IPS-18c (cell line): Measurements from ENCODE around the gene CACTIN.
"Not testable (repeated sequence)": the region's sequence is repeated elsewhere in the genome, so short reads cannot be mapped to it uniquely, and the experiment has no call there.

Experiments used
- H3K4me3 ChIP-seq: 2 replicates; pipeline ENCODE4 v1.7.0; 2013; ENCODE audit warnings: low read depth, mild to moderate bottlenecking, low read length, moderate library complexity; ENCODE audit not compliant: insufficient read depth
- H3K9me3 ChIP-seq: one replicate; pipeline ENCODE4 v1.6.1; 2013; ENCODE audit warnings: mild to moderate bottlenecking, low read length, moderate library complexity; ENCODE audit not compliant: control insufficient read depth, insufficient read depth

Gene CACTIN

DNA sequence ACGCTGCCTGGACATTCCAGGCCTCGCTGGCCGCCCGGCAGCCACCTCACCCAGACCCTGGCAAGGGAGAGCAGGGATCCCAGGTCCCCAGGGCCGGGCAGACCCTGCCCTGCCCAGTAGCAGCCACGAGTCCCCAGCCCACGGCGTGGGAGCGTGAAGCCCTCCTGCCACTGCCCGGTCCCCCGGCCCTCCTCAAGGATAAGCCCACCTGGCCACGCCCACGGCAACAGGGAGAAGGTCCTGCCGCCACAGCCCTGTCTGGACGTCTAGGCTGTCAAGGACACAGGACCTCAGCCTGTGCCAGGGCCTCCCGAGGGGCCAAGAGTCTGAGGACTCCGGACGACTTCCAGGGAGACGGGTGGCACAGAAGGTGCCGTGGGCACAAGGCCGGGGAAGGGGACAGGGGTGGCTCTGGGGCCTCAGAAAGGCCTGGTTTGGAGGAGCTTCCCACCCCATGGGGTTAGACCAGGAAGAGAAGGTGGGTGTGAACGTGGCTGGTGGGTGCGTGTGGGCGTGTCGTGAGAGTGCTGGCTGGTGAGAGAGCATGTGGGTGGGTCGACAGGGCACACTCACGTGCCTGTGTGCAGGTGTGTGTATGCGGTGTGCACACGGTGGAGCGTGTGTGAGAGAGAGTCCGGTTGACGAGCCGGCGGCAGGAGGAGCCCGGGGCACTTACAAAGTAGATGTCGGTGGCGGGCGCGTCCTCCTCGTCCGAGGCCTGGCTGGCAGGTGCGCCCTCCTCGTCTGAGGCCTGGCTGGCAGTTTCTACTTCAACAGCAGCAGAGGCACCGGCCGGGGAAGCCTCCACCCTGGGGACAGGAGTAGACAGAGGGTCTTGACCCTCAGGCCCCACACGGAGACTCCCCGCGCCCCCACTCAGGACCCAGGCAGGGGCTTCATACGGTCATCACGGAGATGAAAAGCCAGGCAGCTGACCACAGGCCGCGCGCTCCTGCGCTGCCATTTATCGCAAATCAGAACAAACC is 11.9 kb upstream of the CACTIN start:
- Histone ChIP-seq H3K4me3 (no peak overlapping the region), H3K9me3 (no peaks in the 10 kb centered on the region)

DNA sequence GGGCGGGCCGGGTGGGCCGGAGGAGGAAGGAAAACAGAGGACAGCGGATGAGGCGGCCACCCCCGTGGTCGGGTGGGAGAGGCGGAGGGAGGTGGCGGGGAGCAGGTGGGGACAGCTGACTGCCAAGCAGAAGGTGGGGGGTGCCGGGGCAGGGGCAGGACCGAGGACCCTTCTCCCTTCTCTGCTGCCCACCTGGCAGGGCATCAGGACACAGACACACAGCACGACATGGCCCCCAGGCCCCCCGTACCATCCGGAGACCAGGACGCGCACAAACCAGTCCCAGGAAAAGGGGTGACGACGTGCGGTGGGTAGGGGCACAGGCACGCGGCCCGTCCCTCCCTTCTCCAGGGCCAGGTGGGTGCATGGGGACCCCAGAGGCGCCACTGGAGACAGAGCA is 11.0 kb upstream of the CACTIN start:
- Histone ChIP-seq H3K9me3 (no peaks in the 10 kb centered on the region), H3K4me3 (no peak overlapping the region)

DNA sequence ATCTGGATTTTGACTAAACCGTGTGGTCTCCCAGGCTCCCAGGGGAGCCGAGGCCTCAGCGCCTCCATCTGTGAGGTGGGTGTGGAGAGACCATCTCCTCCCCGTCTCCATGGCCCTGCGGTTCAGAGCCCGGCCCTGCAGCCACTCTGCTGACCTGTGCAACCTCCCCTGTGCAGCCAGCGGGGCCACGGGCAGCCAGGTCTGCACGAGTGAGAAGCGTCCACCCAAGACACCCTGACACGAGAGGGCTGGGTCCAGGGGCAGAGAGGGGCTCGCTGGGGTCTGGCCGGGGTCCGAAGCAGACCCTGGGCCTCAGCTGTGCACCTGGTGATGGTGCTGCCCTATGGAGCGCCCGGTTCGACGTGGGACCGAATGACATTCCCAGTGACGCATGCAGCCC is 10.4 kb upstream of the CACTIN start:
- Histone ChIP-seq H3K4me3 (no peak overlapping the region), H3K9me3 (no peaks in the 10 kb centered on the region)

DNA sequence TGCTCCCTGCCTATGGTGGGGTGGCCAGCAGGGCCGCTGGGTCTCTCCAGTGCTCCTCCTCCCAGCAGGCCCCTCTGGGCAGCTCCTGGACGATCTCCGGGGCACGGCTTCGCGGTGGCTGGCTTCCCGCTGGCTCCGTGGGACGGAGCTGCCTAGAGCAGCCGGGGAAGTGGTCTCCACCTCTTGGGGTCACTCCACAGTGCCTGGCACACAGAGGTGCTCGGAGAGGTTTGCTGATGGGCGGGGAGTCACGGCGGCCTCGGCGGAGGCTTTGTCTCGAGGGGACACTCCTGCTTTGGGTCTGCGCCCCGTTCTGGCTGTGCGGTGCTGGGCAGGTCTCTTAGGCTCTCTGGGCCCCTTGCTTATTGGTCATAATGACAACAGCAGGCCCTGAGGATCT is 9.9 kb upstream of the CACTIN start:
- H3K9me3 ChIP-seq: no peaks in the 10 kb centered on the region
- H3K4me3 ChIP-seq: no peak overlapping the region

DNA sequence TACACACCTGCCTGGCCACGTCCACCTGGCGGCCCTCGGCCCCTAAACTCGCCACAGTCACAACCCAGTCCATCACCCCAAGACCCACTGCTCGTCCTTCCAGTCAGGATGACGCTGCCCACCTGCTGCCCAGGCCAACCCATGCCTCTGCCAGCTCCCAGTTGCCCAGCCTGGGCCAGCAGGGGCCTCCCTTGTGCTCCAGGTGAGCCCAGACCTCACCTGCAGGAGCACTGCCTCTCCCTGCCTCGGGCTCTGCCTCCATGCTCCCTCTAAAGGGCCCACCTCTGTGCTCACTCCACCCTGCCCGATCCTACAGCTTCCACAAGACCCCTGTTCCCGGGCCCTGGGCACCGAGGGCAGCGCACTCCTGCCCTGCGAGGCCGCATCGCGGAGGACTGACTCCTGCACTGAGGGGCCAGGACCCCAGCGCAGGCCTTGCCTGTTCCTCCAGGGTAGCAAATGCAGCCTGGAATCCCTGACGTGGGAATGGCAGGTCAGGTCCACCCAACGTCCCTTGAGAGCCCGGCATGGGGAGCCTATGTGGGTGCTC is 8.0 kb upstream of the CACTIN start:
- H3K9me3 ChIP-seq: no peaks in the 10 kb centered on the region
- H3K4me3 ChIP-seq: no peak overlapping the region

DNA sequence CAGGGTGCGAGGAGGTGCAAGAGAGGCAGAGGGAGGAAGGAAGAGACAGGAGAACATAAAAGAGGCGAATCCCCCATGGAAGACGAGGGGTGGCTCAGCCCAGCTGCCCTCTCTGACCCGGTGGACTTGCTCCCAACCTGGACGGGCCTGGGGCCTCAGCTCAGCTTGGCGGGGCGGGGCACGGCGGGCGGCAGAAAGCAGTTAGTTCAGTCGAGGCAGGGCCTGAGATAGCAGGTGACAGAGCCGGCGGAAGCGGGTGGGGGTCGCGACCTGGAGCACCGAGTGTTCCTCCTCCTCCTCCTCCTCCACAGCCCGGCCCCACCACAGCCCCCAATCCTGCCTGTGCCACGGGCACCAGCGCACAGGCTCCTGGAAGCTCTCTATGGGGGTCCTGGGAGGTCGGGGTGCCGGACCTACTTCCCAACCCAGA is 7.0 kb upstream of the CACTIN start:
- H3K9me3 ChIP-seq: no peaks in the 10 kb centered on the region
- H3K4me3 ChIP-seq: no peak overlapping the region

DNA sequence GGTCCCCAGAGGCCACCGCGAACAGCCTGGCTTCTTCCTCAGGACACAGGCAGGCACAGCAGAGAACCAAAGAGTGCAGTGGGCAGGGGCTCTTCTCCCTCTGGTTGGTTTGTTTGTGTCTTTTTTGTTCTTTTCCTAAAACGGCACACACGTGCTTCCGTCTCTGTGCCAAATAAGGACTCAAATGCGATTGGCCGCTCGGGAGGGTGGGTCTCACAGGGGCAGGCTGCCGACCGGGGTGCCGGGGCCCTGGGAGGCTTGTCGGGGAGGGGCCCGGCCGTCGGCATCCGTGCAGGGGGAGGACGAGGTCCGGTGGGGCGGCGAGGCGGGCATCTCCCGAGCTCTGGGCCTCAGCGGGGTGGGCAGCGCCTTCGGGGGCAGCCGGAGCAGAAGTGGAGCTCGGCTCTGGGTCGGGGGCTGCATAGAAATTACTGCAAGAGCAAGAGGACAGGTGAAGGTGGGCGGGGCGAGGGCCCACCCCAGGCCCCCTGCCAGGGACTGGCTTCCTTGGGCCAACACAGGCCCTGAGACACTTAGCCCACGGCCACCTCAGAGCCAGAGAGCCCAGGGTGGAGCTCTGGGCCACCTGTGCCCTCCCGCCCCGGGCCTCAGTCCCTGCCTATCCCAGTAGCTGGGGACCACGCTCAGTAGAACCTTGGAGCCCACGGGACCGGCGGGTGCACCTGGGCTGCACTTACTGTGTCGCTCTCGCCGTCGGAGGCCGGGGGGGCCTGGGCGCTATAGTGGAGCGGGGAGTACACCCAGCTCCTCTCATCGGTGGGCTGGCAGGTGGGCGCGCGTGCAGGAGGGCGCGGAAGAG is 6.4 kb upstream of the CACTIN start:
- Histone ChIP-seq H3K9me3 (no peaks in the 10 kb centered on the region), H3K4me3 (no peak overlapping the region)

DNA sequence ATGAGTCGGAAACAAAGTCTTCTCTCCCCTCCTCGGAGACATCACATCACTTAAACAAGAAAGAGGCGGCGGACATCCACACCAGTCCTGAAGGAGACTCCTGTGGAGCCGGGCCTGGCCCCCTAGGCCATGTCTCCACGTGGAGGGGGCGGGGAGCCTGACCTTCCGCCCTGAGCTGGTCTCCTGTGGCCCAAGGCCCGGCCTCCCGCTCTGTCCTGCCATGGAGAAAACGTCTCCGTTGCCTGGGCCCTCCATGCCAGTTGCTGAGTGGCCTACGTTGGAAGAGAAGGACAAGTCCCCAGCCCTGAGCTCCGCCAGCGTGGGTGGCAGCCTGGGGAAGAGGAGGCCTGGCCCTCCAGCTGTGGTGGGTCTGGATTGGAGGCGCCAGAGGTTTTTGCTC is 5.5 kb upstream of the CACTIN start:
- H3K9me3 ChIP-seq: no peaks in the 10 kb centered on the region

DNA sequence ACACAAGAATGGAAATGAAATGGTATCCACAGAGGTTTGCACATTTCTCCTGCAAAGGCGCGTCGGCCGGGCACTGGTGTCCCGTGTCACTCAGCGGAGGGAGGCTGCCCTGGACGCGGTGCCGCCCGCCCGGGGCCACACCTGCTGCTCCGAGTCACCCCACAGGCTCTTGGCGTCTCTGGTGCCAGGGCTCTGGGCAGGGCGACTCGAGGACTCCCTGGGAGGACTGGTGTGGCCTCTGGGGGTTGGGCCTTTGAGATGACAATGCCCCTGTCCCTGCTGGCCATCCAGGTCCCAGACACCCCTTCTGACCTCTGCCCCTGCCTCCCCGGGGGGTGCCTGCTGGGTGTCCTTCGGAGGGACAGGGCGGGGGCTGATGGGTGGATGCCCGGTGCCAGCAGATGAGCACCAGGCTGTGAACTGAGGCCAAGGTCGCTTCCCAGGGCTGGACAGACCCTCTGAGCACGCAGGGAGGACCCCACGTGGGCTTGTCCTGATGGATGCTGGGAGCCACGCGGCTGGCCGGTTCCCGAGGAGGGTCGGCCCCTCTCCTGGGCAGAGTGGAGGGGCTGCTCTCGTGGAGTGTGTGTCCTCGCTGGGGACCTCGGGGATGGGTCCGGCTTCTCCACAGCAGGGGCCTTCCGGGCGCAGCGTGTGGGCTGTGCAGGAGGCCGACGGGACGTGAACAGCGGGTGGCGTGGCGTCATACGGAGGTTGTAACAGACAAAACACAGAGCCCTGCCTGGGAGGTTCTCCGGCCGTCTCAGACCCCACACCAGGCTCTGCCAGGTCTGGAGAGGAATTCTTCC is 4.7 kb upstream of the CACTIN start:
- H3K9me3 ChIP-seq: no peaks in the 10 kb centered on the region
- no peak overlapping the region for H3K4me3 ChIP-seq

More for the DNA sequence above, 5.5 kb upstream of the CACTIN start:
- no peak overlapping the region for H3K4me3 ChIP-seq

DNA sequence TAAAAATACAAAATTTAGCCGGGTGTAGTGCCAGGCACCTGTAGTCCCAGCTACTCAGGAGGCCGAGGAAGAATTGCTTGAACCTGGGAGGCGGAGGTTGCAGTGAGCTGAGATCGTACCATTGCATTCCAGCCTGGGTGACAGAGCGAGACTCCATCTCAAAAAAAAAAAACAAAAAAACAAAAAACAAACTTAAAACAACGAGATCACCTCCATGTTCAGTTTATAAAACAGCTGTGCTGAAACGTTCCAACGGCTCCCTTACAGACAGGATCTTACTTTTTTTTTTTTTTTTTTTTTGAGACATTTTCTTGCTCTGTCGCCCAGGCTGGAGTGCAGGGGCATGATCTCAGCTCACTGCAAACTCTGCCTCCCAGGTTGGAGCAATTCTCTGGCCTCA is 2.2 kb upstream of the CACTIN start:
- H3K4me3 ChIP-seq, H3K9me3 ChIP-seq: not testable (repeated sequence)

DNA sequence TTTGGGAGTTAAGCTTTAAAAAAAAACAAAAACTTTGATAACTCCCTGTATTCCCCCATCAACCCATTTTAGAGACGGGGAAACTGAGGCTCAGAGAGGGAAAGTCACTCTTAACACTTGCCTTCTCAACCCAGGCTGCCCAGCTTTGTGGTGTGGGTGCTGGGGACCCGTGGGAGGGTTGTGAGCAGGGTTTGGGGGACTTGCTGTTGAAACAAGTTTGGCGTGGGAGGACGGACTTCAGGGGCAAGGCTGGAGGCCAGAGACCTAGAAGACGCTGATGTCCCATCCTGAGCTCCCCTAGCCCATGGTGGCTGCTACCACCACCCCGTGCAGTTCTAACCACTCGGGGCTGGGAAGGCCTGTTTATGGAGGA is 747 bp upstream of the CACTIN start:
- Histone ChIP-seq H3K4me3 (no peak overlapping the region), H3K9me3 (peaks cover 2% of the 10 kb centered on the region)

DNA sequence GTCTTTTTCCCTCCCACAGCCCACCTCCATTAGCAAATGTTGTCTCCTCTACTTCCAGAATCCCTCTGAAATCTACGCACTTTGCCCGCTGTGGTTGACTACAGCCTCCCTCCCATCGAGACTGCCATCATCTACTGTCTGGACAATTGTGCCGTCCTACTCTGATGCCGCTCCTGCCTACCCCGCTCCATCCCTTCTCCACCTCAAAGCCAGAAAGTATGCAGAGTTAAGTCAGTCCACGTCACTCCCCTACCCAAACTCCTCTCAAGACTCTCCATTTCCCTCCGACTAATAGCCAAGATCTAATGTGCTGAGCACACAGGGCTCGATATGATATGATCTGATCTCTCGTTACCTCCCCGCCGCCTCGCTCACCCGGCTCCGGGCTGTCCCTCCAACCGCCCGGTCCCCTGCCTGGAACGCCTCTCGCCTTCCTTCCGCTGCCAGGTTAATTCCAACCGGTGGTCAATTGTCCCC is 556 bp downstream of the CACTIN start:
- peaks cover 2% of the 10 kb centered on the region for H3K9me3 ChIP-seq
- peak overlapping the region; percentile 94 for H3K4me3 ChIP-seq

DNA sequence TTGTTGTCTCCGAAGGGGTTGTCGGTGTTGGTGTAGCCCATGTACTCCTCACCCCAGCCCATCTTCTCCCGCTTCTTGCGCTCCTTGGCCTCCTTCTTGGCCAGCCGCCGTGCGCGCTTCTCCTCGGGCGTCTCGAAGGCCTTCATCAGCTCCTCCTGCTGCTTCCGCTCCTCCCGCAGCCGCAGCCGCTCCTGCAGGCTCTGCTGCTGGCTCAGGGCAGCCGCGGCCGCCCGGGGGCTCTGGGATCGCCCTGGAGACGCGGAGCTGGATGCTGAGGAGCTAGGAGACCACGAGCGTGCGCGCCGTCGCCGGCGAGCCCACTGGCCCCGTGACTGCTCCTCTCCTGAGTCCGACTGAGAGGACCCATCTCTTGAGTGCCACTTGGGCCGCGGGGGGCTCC is 2.9 kb downstream of the CACTIN start:
- Histone ChIP-seq H3K9me3 (peaks cover 2% of the 10 kb centered on the region), H3K4me3 (no peak overlapping the region)

DNA sequence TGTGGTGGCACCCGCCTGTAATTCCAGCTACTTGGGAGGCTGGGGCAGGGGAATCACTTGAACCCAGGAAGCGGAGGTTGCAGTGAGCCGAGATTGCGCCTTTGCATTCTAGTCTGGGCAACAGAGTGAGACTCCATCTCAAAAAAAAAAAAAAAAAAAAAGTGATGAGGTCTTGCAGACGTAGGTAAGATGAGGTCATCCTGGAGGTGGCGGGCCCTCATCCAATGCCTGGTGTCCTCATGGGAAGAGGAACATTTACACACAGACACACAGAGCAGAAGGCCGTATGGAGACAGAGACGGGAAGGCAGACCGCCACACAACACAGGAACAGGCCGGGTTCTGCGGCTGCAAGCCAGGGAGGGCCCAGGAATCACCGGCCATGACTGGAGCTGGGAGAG is 4.4 kb downstream of the CACTIN start:
- Histone ChIP-seq H3K9me3 (peaks cover 2% of the 10 kb centered on the region), H3K4me3 (no peak overlapping the region)

DNA sequence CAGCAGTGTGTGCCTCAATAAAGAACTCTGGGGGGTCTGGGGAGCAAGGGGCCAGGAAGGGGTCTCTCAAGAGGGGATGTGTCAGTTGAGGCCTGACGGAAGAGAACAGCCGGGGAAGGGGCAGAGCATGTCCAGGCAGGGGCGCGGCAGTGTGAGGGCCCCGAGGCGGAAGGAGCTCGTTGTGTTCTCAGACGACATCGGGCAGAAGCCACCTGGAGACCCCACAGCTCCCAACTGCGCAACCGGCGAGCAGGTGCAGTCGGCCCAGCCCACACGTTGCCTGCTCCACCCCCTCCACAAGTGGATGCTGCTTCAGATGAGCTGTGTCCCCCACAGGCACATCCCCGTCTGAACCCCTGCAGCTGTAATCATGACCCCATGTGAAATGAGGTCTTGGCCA is 4.9 kb downstream of the CACTIN start:
- Histone ChIP-seq H3K4me3 (no peak overlapping the region), H3K9me3 (peaks cover 2% of the 10 kb centered on the region)

DNA sequence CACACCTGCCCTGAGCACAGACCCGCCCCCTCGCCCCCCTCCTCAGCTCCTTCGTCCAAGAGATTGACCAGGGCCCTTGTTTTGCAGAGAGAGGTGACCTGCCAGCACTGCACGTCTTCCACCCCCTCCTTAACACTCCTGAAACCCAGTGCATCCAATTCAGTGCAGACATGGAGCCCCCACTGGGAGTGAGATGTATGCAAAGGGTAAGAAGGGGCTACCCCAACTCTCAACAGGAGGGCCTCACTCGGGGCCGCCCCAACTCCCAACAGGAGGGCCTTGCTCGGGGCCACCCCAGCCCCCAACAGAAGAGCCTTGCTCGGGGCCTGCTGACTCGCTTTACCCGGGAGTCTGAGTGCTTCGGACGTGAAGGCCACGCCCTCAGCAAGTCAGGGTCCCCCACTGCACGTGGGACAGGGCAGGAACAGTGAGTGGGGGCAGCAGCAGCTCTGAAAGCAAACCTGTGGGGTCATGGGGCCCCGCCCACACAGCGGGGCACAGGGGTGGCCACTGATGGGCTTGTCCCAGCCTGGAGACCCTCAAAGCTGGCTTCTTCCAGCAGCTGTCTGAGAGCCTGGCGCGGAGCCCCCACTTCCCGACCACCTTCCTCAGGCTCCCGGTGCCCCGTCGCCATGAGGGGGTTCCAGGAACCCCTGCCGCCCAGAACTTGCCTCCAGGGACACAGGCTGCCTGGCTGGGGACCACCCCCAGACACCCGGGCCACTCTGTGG is 5.6 kb downstream of the CACTIN start:
- Histone ChIP-seq H3K4me3 (no peak overlapping the region), H3K9me3 (peaks cover 2% of the 10 kb centered on the region)
